Measurements from ENCODE around the gene TMEM255B. TPM values are rescaled to one million over a fixed set of nuclear protein-coding genes. Genes with fewer than 3 reads are reported as not detected.

TMEM255B gene
- total and polyA plus RNA-seq, 5 donors, result 6.2 to 9.9 (median 8.8) TPM

DNA sequence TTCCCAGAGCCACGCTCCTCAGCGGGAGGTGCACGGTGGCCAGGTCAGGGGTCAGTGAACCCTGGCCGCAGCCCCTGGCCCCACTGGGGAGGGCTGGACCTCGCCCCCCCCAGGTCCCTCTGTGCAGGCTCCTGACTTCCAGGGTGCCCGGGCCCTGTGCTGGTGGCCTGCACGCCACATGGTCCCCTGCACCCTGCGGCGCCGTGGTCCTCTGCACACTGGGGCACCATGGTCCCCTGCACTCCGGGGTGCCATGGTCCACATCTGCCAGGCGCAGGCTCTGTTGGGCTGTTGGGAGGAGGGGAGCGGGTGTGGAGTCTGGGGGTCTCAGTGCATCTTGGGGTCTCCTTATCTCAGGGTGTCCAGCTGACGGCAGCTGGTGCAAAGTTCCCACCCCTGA lies 23.3 kb upstream of the TMEM255B start:
- WGBS, result 89% methylated on average over 14 of the region's 14 CpGs
- DNase-seq, result peak in 1 of 3 donors; percentile 34
- intact Hi-C loops (cut with DNase I), result no loop called here

DNA sequence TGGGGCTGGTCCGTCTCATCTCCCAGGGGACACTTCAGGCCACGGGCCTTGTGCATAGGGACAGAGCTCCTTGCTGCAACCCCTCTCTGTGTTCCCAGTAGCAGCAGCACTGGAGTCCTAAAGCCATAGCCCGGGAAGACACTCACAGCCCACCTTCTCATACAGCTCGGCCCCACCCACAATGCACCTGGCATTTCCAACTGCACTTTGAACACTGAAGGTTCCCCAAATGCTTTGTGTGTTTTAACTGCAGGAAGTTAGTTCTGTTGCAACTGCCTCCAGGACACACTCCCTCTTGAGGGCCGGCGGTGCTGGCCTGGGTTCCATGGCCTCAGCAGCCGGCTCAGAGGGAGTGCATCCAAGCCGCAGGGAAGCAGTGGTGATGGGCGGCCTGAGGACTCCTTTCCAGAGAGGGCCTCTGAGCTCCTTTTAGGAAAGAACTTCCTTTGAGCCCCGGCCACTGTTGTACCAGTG lies 22.7 kb upstream of the TMEM255B start:
- ATAC-seq (no peak), DNase-seq (peak in 1 of 3 donors; percentile 45)
- no peak overlapping the region for H3K4me3 ChIP-seq (ENCODE audit: low read length)
- H3K27me3 ChIP-seq (ENCODE audit: control insufficient read depth, insufficient read depth), result no peaks in the 10 kb centered on the region
- intact Hi-C loops (cut with DNase I), result no loop called here
- no peak overlapping the region for H3K27ac ChIP-seq (ENCODE audit: low read length)
- no peaks in the 10 kb centered on the region for H3K9me3 ChIP-seq (ENCODE audit: control insufficient read depth, low read length)
- 69% methylated on average over 10 of the region's 10 CpGs for WGBS
- H3K4me1 ChIP-seq (ENCODE audit: control insufficient read depth, insufficient read depth, low read length), result no peaks in the 10 kb centered on the region

More for the DNA sequence above, 23.3 kb upstream of the TMEM255B start:
- no peak overlapping the region for H3K4me3 ChIP-seq (ENCODE audit: low read length)
- ATAC-seq, result no peak
- H3K4me1 ChIP-seq (ENCODE audit: control insufficient read depth, insufficient read depth, low read length), result no peaks in the 10 kb centered on the region
- H3K27ac ChIP-seq (ENCODE audit: low read length), result no peak overlapping the region
- H3K27me3 ChIP-seq (ENCODE audit: control insufficient read depth, insufficient read depth), result no peaks in the 10 kb centered on the region
- no peaks in the 10 kb centered on the region for H3K9me3 ChIP-seq (ENCODE audit: control insufficient read depth, low read length)

DNA sequence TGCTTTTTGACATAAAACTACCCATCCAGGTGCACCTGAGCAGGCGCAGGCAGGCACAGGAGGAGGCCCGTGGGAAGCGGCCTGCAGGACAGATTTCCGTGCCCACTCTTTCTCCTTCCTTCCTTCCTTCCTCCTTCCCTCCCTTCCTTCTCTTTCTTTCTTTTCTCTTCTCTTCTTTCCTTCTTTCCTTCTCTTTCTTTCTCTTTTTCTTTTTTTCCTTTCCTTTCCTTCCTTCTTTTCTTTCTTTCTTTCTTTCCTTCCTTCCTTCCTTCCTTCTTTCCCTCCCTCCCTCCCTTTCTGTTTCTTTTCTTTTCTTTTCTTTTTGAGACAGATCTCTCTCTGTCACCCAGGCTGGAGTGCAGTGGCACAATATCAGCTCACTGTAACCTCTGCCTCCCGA lies 21.2 kb upstream of the TMEM255B start:
- no peak for DNase-seq
- H3K27me3 ChIP-seq (ENCODE audit: control insufficient read depth, insufficient read depth), result no peaks in the 10 kb centered on the region
- WGBS, result 76% methylated on average over 5 of the region's 5 CpGs
- H3K4me3 ChIP-seq (ENCODE audit: low read length), result no peak overlapping the region
- H3K9me3 ChIP-seq (ENCODE audit: control insufficient read depth, low read length), result no peaks in the 10 kb centered on the region
- intact Hi-C loops (cut with DNase I), result no loop called here
- ATAC-seq, result no peak
- no peak overlapping the region for H3K27ac ChIP-seq (ENCODE audit: low read length)
- H3K4me1 ChIP-seq (ENCODE audit: control insufficient read depth, insufficient read depth, low read length), result no peaks in the 10 kb centered on the region

DNA sequence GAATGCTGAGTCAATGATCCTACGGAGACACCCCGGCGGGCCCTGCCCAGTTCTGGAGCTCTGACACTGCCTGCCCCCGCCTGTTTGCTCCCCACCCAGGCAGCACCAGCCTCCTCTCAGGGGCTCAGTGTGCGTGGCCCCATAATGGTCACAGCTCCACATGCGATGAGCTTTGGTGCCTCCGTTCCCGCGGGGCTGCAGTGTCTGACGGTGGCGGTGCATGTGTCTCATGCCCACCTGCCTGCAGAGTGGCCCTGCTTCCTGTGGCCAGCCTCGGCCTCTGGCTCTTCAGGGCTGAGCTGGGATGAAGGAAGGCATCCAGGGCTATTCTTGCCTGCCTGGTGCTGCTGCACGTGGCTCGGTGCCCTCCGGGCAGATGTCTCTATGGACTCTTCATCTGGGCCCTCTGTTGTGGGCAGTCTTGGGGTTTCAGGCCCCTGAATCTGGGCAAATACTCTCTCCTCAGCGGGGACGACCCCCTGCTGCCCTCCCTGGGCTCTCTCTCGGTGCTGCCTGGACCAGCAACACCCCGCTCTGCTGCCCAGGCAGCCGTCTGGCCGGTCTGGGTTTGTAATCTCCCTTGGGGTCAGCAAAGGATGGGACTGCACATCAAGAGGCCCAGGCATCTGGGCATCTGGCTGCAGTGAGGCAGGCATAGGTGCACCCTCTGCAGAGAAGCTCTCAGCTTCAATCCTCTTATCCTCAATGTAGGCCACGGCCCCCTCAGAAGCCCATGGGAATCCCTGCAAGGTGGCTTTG lies 19.3 kb upstream of the TMEM255B start:
- peak in 1 of 3 donors; percentile 30 for DNase-seq
- no peak overlapping the region for H3K27ac ChIP-seq (ENCODE audit: low read length)
- intact Hi-C loops (cut with DNase I), result no loop called here
- 86% methylated on average over 22 of the region's 22 CpGs for WGBS
- H3K4me1 ChIP-seq (ENCODE audit: control insufficient read depth, insufficient read depth, low read length), result no peaks in the 10 kb centered on the region
- H3K4me3 ChIP-seq (ENCODE audit: low read length), result no peak overlapping the region
- no peak for ATAC-seq
- no peaks in the 10 kb centered on the region for H3K9me3 ChIP-seq (ENCODE audit: control insufficient read depth, low read length)
- H3K27me3 ChIP-seq (ENCODE audit: control insufficient read depth, insufficient read depth), result no peaks in the 10 kb centered on the region

DNA sequence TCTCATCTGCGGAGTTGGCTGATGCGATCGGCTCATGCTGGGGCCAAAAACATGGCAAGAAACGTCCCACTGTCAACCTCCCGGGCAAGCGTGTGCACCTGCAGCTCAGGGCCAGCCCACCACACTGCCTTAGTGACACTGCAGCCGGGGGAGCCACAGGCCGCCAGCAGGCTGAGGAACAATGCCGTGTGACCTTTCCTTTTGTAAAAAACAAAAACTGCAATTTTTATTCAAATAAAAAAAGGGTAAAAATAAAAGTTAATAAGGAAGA lies 18.8 kb upstream of the TMEM255B start:
- Histone ChIP-seq H3K27ac (ENCODE audit: low read length) (no peak overlapping the region), H3K9me3 (ENCODE audit: control insufficient read depth, low read length) (no peaks in the 10 kb centered on the region), H3K4me1 (ENCODE audit: control insufficient read depth, insufficient read depth, low read length) (no peaks in the 10 kb centered on the region), H3K27me3 (ENCODE audit: control insufficient read depth, insufficient read depth) (no peaks in the 10 kb centered on the region), H3K4me3 (ENCODE audit: low read length) (no peak overlapping the region)
- ATAC-seq, result no peak
- 81% methylated on average over 9 of the region's 9 CpGs for WGBS
- DNase-seq, result no peak
- intact Hi-C loops (cut with DNase I), result no loop called here

DNA sequence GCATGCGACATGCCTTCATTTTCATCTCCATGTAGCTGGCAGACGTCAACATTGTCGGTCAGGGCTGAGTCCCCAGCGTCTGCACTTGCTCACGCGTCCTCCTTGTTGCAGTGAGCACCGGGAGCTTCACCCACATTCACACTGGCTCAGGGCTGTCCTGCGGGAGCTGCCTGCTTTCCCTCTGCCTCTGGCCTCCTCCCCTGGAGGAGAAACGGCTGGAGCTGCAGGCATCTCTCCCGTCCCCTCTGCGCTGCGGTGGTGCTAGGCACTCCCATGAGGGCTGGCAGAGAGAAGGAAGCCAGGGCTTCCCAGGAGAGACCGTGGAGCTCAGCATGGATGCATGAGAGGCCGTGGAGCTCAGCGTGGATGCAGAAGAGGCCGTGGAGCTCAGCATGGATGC lies 18.4 kb upstream of the TMEM255B start:
- H3K4me1 ChIP-seq (ENCODE audit: control insufficient read depth, insufficient read depth, low read length), result no peaks in the 10 kb centered on the region
- no peak overlapping the region for H3K4me3 ChIP-seq (ENCODE audit: low read length)
- no peaks in the 10 kb centered on the region for H3K27me3 ChIP-seq (ENCODE audit: control insufficient read depth, insufficient read depth)
- H3K9me3 ChIP-seq (ENCODE audit: control insufficient read depth, low read length), result no peaks in the 10 kb centered on the region
- no peak overlapping the region for H3K27ac ChIP-seq (ENCODE audit: low read length)
- intact Hi-C loops (cut with DNase I), result no loop called here
- 84% methylated on average over 16 of the region's 16 CpGs for WGBS
- DNase-seq (no peak), ATAC-seq (no peak)

DNA sequence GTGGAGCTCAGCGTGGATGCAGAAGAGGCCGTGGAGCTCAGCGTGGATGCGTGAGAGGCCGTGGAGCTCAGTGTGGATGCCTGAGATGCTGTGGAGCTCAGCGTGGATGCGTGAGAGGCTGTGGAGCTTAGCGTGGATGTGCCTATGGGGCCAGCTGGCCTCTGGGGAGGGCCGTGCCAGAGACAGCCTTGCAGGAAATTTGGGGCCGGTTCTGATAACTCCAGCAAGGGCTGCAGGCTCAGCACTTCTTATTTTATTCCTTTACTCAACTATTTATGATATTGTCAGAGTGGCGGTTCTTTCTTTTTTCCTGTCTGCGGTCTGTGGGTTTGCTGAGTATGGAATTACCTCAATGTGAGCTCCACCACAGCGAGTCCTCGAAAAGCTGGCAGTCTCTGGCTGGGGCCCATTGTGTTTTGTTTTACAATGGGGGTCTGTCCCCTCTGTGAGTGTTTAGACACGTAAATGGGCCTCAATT lies 17.8 kb upstream of the TMEM255B start:
- peak in 1 of 3 donors; percentile 13 for DNase-seq
- 69% methylated on average over 15 of the region's 15 CpGs for WGBS
- no peaks in the 10 kb centered on the region for H3K27me3 ChIP-seq (ENCODE audit: control insufficient read depth, insufficient read depth)

DNA sequence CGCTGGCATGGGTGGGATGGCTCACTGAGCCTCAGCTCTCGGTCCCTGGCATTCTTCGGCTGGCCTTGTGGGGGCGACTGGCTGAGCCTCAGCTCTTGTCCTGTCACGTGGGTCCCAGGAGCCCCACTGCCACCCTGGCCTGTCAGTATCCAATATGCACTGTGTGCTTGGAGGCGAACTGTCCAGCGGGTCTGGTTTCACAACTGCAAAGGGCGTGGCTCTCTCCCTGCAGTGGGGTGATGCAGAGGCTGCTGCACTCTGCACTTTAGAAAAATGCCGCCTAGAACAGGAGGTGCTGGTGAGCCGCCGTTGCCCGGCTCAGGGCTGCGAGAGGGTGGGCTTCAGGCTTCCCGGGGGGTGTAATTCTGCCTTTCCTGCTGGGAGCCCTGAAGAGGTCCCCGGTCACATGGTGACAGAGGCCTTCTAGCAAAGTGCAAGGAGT lies 17.0 kb upstream of the TMEM255B start:
- ATAC-seq (peak; percentile 58 to 79), DNase-seq (peak in 2 of 3 donors; percentile 52 to 80)
- Histone ChIP-seq H3K27me3 (ENCODE audit: control insufficient read depth, insufficient read depth) (no peaks in the 10 kb centered on the region), H3K27ac (ENCODE audit: low read length) (no peak overlapping the region), H3K9me3 (ENCODE audit: control insufficient read depth, low read length) (no peaks in the 10 kb centered on the region), H3K4me3 (ENCODE audit: low read length) (no peak overlapping the region), H3K4me1 (ENCODE audit: control insufficient read depth, insufficient read depth, low read length) (no peaks in the 10 kb centered on the region)
- 31% methylated on average over 15 of the region's 15 CpGs for WGBS
- intact Hi-C loops (cut with DNase I), result no loop called here

More for the DNA sequence above, 17.8 kb upstream of the TMEM255B start:
- Histone ChIP-seq H3K4me1 (ENCODE audit: control insufficient read depth, insufficient read depth, low read length) (no peaks in the 10 kb centered on the region), H3K27ac (ENCODE audit: low read length) (no peak overlapping the region), H3K4me3 (ENCODE audit: low read length) (no peak overlapping the region), H3K9me3 (ENCODE audit: control insufficient read depth, low read length) (no peaks in the 10 kb centered on the region)
- no peak for ATAC-seq
- intact Hi-C loops (cut with DNase I), result no loop called here

DNA sequence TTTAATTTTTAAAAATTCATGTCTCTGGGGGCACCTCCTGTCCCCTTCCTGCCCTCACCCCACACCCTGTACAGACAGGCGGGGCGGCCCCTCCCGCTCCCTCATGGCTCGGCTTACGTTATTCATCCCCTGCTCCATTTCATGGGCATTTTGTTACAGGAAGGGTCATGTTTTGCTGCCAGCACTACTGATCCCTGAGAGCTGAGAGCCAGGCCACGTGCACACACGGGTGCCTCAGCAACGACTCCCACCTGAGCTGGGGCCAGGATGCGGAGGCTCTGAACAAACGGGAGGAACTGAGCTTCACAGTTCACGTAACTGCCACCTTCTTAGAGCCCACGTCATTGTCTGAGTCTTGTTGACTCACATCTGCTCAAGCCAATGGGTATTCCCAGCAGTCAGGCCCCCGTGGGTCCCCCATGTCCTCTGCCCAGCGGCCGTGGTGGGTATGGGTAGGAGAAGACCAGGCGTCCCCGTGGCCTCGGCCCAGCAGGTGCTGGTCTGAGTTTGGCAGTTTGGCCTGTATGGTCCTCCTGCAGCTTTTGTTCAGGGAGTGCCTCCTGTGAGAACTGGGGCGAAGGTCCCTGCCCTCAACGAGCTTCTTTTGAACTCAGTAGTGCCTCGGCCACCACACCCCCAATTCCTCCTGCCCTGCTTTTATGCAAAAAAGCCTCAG lies 16.4 kb upstream of the TMEM255B start:
- DNase-seq, result peak in 1 of 3 donors; percentile 39
- Histone ChIP-seq H3K4me1 (ENCODE audit: control insufficient read depth, insufficient read depth, low read length) (no peaks in the 10 kb centered on the region), H3K27ac (ENCODE audit: low read length) (no peak overlapping the region), H3K4me3 (ENCODE audit: low read length) (no peak overlapping the region), H3K9me3 (ENCODE audit: control insufficient read depth, low read length) (no peaks in the 10 kb centered on the region), H3K27me3 (ENCODE audit: control insufficient read depth, insufficient read depth) (no peaks in the 10 kb centered on the region)
- no peak for ATAC-seq
- WGBS, result 79% methylated on average over 21 of the region's 21 CpGs
- intact Hi-C loops (cut with DNase I), result no loop called here

DNA sequence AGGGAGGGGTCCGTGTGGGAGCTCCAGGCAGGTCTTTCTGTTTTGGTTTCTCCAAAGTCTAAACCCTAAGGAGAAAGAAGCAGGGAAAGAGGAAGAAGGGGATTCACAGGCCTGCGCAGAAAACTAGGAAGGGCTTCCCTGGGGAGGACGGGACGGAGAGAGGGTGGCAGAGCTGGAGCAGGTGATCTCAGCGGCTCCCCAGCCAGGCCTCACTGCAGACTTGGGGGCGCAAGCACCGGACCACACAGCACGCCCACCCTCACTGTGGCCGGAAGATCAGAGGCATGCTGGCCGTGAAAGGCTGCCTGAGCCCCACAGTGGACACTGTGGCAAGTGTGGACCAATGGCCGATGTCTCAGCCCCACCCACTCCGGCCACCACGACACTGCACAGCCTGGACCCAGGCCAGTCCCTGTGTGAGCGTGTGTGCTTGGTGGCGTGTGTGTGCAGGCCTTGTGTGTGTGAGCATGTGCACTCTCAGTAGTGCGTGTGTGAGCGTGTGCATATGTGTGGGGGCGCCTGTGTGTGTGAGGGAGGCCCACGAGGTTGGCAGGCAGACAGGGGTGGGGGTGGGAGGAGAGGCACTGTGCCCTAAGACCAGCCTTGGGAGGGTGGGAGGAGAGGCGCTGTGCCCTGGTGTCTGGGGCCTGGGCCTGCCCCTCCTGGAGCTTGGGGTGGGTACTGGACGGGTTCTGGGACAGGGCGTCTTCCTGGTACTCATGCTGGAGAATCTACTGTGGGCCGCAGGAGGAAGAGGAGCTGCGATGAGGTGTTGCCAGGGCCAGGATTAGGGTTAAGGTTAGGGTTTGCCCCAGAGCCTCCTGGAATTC lies 15.4 kb upstream of the TMEM255B start:
- intact Hi-C loops (cut with DNase I), result no loop called here
- Histone ChIP-seq H3K4me3 (ENCODE audit: low read length) (no peak overlapping the region), H3K27ac (ENCODE audit: low read length) (no peak overlapping the region), H3K4me1 (ENCODE audit: control insufficient read depth, insufficient read depth, low read length) (no peaks in the 10 kb centered on the region), H3K27me3 (ENCODE audit: control insufficient read depth, insufficient read depth) (no peaks in the 10 kb centered on the region), H3K9me3 (ENCODE audit: control insufficient read depth, low read length) (no peaks in the 10 kb centered on the region)
- peak in 1 of 3 donors; percentile 40 for DNase-seq
- 90% methylated on average over 24 of the region's 24 CpGs for WGBS
- ATAC-seq, result no peak

All from right cardiac atrium (tissue), 5 donors.